OCI-LY1 (cell line): Measurements from ENCODE around the gene MPZL3.
"Not testable (repeated sequence)": the region's sequence is repeated elsewhere in the genome, so short reads cannot be mapped to it uniquely, and the experiment has no call there.

Source experiments
- H2AFZ ChIP-seq: fragments of 200-600 bp; sonication (generic), shearing (Covaris generic); 2 replicates; pipeline ENCODE4 v1.6.0; 2014; ENCODE audit warnings: antibody characterized with exemption, mild to moderate bottlenecking, low read length
- H3F3A ChIP-seq: fragments of 200-600 bp; sonication (generic), shearing (Covaris generic); 2 replicates; pipeline ENCODE4 v1.6.0; 2014; ENCODE audit warnings: mild to moderate bottlenecking, antibody characterized with exemption, low read length, moderate library complexity; ENCODE audit not compliant: insufficient read depth
- H3K27ac ChIP-seq: fragments of 200-600 bp; sonication (generic); 2 replicates; pipeline ENCODE4 v1.5.1; 2014; ENCODE audit warnings: low read length, mixed run types, mild to moderate bottlenecking, low read depth; ENCODE audit not compliant: poor library complexity, severe bottlenecking
- H3K27me3 ChIP-seq: fragments of 200-600 bp; sonication (generic); 2 replicates; pipeline ENCODE4 v1.6.0; 2014; ENCODE audit warnings: antibody characterized with exemption, mild to moderate bottlenecking, low read length, moderate library complexity; ENCODE audit not compliant: insufficient read depth
- H3K36me3 ChIP-seq: fragments of 200-600 bp; sonication (generic); 2 replicates; pipeline ENCODE4 v1.6.1; 2014; ENCODE audit warnings: mild to moderate bottlenecking, antibody characterized with exemption, low read length, moderate library complexity, mixed read lengths; ENCODE audit not compliant: insufficient read depth
- H3K4me1 ChIP-seq: fragments of 200-600 bp; sonication (generic); 2 replicates; pipeline ENCODE4 v1.5.1; 2014; ENCODE audit warnings: mild to moderate bottlenecking, low read length, moderate library complexity; ENCODE audit not compliant: insufficient read depth, severe bottlenecking
- H3K4me2 ChIP-seq: fragments of 200-600 bp; sonication (generic), shearing (Covaris generic); 2 replicates; pipeline ENCODE4 v1.6.1; 2014; ENCODE audit warnings: low read length
- H3K4me3 ChIP-seq: fragments of 200-600 bp; sonication (generic); 2 replicates; pipeline ENCODE4 v1.5.1; 2014; ENCODE audit warnings: low read length, low read depth, mild to moderate bottlenecking, mixed read lengths; ENCODE audit not compliant: poor library complexity, severe bottlenecking
- H3K79me2 ChIP-seq: fragments of 200-600 bp; shearing (Covaris generic); 2 replicates; pipeline ENCODE4 v1.6.1; 2016; ENCODE audit warnings: mixed run types, low read length, mixed read lengths; ENCODE audit not compliant: insufficient read depth
- H3K9ac ChIP-seq: fragments of 200-600 bp; sonication (generic), shearing (Covaris generic); 2 replicates; pipeline ENCODE4 v1.6.1; 2014; ENCODE audit warnings: mild to moderate bottlenecking, low read length, mixed read lengths
- H3K9me2 ChIP-seq: fragments of 200-600 bp; sonication (generic), shearing (Covaris generic); 2 replicates; pipeline ENCODE4 v1.6.1; 2014; ENCODE audit warnings: low read depth, mild to moderate bottlenecking, low read length, mixed read lengths
- H3K9me3 ChIP-seq: fragments of 200-600 bp; shearing (Covaris generic); 2 replicates; pipeline ENCODE4 v1.6.1; 2014; ENCODE audit warnings: low read length, mixed read lengths
- H4K20me1 ChIP-seq: fragments of 200-600 bp; sonication (generic), shearing (Covaris generic); 2 replicates; pipeline ENCODE4 v1.6.0; 2016; ENCODE audit warnings: mild to moderate bottlenecking, low read length; ENCODE audit not compliant: insufficient read depth
- CTCF ChIP-seq: fragments of 200-600 bp; sonication (generic), shearing (Covaris generic); IDR thresholded peaks from 2 replicates; pipeline ENCODE4 v1.5.1; 2017; ENCODE audit warnings: mild to moderate bottlenecking, antibody characterized with exemption, low read length, moderate library complexity, mixed read lengths
- EZH2 ChIP-seq: fragments of 200-600 bp; sonication (generic), shearing (Covaris generic); IDR thresholded peaks from 2 replicates; pipeline ENCODE4 v1.8.0; 2017; ENCODE audit warnings: borderline replicate concordance, mixed run types, mild to moderate bottlenecking, antibody characterized with exemption, low read length, moderate library complexity, mixed read lengths

MPZL3 gene

DNA sequence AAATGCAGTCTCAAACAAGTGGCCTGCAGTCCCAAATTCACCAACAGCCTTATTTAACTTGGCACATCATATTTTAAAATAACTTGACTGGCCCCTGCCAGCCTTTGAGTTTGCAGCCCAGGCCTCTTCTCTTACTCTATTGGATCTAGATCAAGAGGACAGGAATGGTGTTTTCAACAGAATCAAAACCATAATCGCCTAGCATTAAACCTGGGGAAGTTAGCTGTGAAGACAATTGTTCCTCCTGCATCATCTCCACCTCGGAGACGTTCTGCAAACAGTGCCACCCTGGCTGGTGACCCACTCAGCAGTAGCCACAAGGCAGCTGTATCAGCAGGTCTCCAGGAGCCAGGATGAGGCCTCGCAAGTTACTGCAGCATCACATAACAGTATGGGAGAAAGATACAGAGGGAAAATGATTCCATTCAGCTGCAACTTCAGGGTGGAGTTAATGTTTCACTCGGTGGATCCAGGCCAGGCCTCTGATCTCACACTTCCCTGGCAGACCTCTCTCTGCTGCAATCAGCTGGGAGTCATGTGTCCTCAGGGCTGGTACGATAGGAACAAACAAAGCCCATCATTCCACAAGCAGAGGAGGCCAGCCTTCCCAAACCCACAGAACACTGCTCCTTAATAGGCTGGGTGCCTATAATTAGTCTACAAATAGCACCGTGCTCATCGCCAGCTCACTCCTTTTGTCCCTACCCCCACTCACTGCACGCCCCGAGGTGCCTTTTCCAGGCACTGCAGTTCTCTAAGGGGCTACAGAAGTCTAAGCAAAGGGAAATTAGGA lies 57.1 kb downstream of the MPZL3 start:
- Histone ChIP-seq H3K4me1 (peaks cover 8% of the 10 kb centered on the region), H3K4me2 (no peak overlapping the region)

GRCh38 chr11:118193910-118194566 lies 58.1 kb downstream of the MPZL3 start:
- Histone ChIP-seq H3F3A (no peaks in the 10 kb centered on the region), H3K27me3 (no peaks in the 10 kb centered on the region), H2AFZ (no peak overlapping the region), H3K9me2 (no peaks in the 10 kb centered on the region), H3K27ac (no peak overlapping the region), H3K79me2 (no peaks in the 10 kb centered on the region), H4K20me1 (no peaks in the 10 kb centered on the region), H3K36me3 (no peaks in the 10 kb centered on the region; the same call in 1 of the 2 replicates), H3K4me3 (no peak overlapping the region), H3K9ac (no peak overlapping the region), H3K4me2 (no peak overlapping the region), H3K4me1 (peaks cover 8% of the 10 kb centered on the region), H3K9me3 (no peaks in the 10 kb centered on the region)
- TF ChIP-seq EZH2 (no peak), CTCF (no peak)

More for the DNA sequence above, 57.1 kb downstream of the MPZL3 start:
- Histone ChIP-seq H3K9ac (no peak overlapping the region), H3K27me3 (no peaks in the 10 kb centered on the region), H3K9me3 (no peaks in the 10 kb centered on the region), H3K36me3 (no peaks in the 10 kb centered on the region; the same call in 1 of the 2 replicates), H3K9me2 (no peaks in the 10 kb centered on the region), H2AFZ (no peak overlapping the region), H3K79me2 (no peaks in the 10 kb centered on the region), H3F3A (no peaks in the 10 kb centered on the region), H4K20me1 (no peaks in the 10 kb centered on the region), H3K4me3 (no peak overlapping the region), H3K27ac (no peak overlapping the region)
- TF ChIP-seq EZH2 (no peak), CTCF (no peak)

GRCh38 chr11:118192817-118193216 lies 59.3 kb downstream of the MPZL3 start:
- not testable (repeated sequence) for H3K4me2 ChIP-seq, H3K79me2 ChIP-seq, H3K9ac ChIP-seq, H3K27ac ChIP-seq, H3K9me2 ChIP-seq, H3K9me3 ChIP-seq, H2AFZ ChIP-seq, H3K4me3 ChIP-seq, H3K36me3 ChIP-seq, H3K27me3 ChIP-seq, H4K20me1 ChIP-seq, H3F3A ChIP-seq, H3K4me1 ChIP-seq

- not testable (repeated sequence) for H3F3A ChIP-seq, H3K4me1 ChIP-seq, H3K36me3 ChIP-seq, H2AFZ ChIP-seq, H3K4me2 ChIP-seq, H3K9me2 ChIP-seq, H4K20me1 ChIP-seq, H3K4me3 ChIP-seq, H3K9ac ChIP-seq, H3K9me3 ChIP-seq, H3K27me3 ChIP-seq, H3K27ac ChIP-seq, H3K79me2 ChIP-seq
Observed at GRCh38 chr11:118190942-118191506, 61.1 kb downstream of the MPZL3 start.
